WERI-Rb-1 (cell line): ENCODE measurements around the gene CTXN3.

ENCODE experiments used
- DNase-seq: peaks from one replicate; pipeline ENCODE4 v3.0.0-alpha.2; 2020
- H3K27ac ChIP-seq: fragments of 250-450 bp; sonication (Bioruptor Pico); 2 replicates; pipeline ENCODE4 v1.5.1; 2020; ENCODE audit warnings: mild to moderate bottlenecking, moderate library complexity
- H3K27me3 ChIP-seq: fragments of 250-450 bp; sonication (Bioruptor Pico); 2 replicates; pipeline ENCODE4 v1.5.1; 2021; ENCODE audit warnings: mild to moderate bottlenecking, low read depth, moderate library complexity; ENCODE audit not compliant: insufficient read depth, severe bottlenecking
- H3K36me3 ChIP-seq: fragments of 250-450 bp; sonication (Bioruptor Pico); 2 replicates; pipeline ENCODE4 v1.5.1; 2020; ENCODE audit warnings: mild to moderate bottlenecking, moderate library complexity
- H3K4me3 ChIP-seq: 2 replicates; pipeline ENCODE4 v1.5.1; 2011; ENCODE audit warnings: low read depth, mild to moderate bottlenecking, control low read depth, low read length
- H3K9me3 ChIP-seq: fragments of 250-450 bp; sonication (Bioruptor Pico); 2 replicates; pipeline ENCODE4 v1.5.1; 2021; ENCODE audit warnings: mild to moderate bottlenecking, moderate library complexity; ENCODE audit not compliant: severe bottlenecking
- CTCF ChIP-seq: IDR thresholded peaks from 2 replicates; pipeline ENCODE4 v1.5.1; 2011; ENCODE audit warnings: low read depth, mild to moderate bottlenecking, control low read depth, inconsistent platforms, low read length

The CTXN3 gene

GRCh38 chr5:127656825-127657224 lies 7.9 kb downstream of the CTXN3 start:
- Histone ChIP-seq H3K27ac (no peak overlapping the region), H3K27me3 (no peaks in the 10 kb centered on the region), H3K4me3 (no peak overlapping the region), H3K36me3 (no peaks in the 10 kb centered on the region), H3K9me3 (no peaks in the 10 kb centered on the region)
- DNase-seq: no peak
- TF ChIP-seq CTCF: no peak

- H3K36me3 ChIP-seq: no peaks in the 10 kb centered on the region
- no peak overlapping the region for H3K4me3 ChIP-seq
- H3K27ac ChIP-seq: no peak overlapping the region
- no peak for TF ChIP-seq CTCF
- no peaks in the 10 kb centered on the region for H3K9me3 ChIP-seq
- no peaks in the 10 kb centered on the region for H3K27me3 ChIP-seq
- DNase-seq: no peak
These were observed 11.3 kb downstream of the CTXN3 start for GRCh38 chr5:127660047-127660733.

- no peaks in the 10 kb centered on the region for H3K9me3 ChIP-seq
- no peaks in the 10 kb centered on the region for H3K27me3 ChIP-seq
- no peak for TF ChIP-seq CTCF
- DNase-seq: no peak
- no peaks in the 10 kb centered on the region for H3K36me3 ChIP-seq
- no peak overlapping the region for H3K4me3 ChIP-seq
- no peak overlapping the region for H3K27ac ChIP-seq
These were observed 15.2 kb downstream of the CTXN3 start for GRCh38 chr5:127664093-127664492.

- TF ChIP-seq CTCF: no peak
- H3K36me3 ChIP-seq: no peaks in the 10 kb centered on the region
- no peak for DNase-seq
These were observed 16.8 kb downstream of the CTXN3 start for GRCh38 chr5:127665641-127666040.

GRCh38 chr5:127666043-127666716 lies 17.3 kb downstream of the CTXN3 start:
- H3K27me3 ChIP-seq: no peaks in the 10 kb centered on the region
- H3K27ac ChIP-seq: peak overlapping the region; percentile 25
- H3K9me3 ChIP-seq: no peaks in the 10 kb centered on the region
- H3K4me3 ChIP-seq: no peak overlapping the region
- no peaks in the 10 kb centered on the region for H3K36me3 ChIP-seq
- no peak for DNase-seq
- TF ChIP-seq CTCF: no peak

More at GRCh38 chr5:127665641-127666040, 16.8 kb downstream of the CTXN3 start:
- no peaks in the 10 kb centered on the region for H3K9me3 ChIP-seq
- H3K27me3 ChIP-seq: no peaks in the 10 kb centered on the region
- no peak overlapping the region for H3K4me3 ChIP-seq
- H3K27ac ChIP-seq: no peak overlapping the region; the same call in 1 of the 2 replicates
